IPS-NIHi7 (cell line): ENCODE data around the gene SORCS2.

Experiments used
- DNase-seq: peaks from one replicate; pipeline ENCODE4 v3.0.0; 2012; ENCODE audit warnings: mixed read lengths; ENCODE audit errors: extremely low spot score

SORCS2 gene

GRCh38 chr4:7412554-7412912, 220.2 kb downstream of the SORCS2 start:
- no peak for DNase-seq

DNA sequence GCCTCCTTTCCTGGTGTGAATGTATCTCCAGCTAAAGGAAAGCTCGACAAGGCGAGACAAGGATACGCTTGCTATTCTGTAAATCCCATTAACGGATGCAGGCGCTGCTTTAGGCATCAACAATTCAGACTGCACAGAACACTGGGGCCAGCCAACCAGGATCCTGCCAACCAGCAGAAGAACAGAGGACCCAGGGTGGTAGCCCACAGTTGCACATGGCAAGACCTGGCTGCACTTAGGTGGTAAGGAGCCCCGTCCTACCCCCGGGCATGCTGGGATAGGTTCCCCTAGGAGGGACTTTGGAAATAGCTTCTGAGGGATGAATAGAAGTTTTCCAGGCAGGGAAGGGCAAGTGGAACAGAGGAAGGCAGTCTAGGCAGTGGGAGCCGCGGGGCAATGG, 221.7 kb downstream of the SORCS2 start:
- DNase-seq: no peak

DNA sequence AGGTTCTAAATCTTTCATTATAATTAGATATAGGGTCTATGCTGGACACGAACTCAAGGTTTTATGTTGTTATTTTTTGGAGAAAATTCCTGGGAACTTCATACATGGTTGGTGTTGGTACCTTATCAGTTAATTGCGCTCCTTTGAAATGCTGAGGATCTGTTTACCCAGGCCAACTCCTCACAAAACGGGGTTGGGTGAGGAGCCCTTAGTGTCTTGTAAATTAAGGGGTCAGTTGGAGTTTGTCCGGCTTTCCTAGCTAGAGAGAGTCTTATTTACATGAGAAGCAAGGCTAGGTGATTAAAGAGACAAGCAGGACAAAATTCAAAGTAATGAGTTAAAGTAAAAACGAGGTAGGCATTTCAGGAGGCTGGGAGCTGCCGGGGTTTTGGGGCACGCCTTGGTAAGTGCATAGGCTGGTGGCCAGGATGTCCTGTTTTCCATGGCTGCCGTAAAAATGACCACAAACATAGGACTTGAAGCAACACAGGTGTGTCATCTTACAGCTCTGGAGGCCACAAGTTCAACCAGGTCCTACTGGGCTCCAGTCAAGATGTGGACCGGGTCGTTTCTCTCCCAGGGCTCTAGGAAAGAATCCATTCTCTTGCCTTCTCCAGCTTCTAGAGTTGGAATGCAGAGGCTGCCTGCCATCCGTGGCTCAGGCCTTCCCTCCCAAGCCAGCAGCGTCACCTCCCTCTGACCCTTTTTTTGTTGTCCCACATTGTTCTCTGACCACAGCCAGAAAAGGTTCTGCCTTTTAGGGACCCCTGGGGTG, 222.6 kb downstream of the SORCS2 start:
- no peak for DNase-seq

GRCh38 chr4:7415927-7416686, 223.8 kb downstream of the SORCS2 start:
- DNase-seq: no peak

- DNase-seq: no peak
Measured at GRCh38 chr4:7416745-7417432, 224.6 kb downstream of the SORCS2 start.

DNA sequence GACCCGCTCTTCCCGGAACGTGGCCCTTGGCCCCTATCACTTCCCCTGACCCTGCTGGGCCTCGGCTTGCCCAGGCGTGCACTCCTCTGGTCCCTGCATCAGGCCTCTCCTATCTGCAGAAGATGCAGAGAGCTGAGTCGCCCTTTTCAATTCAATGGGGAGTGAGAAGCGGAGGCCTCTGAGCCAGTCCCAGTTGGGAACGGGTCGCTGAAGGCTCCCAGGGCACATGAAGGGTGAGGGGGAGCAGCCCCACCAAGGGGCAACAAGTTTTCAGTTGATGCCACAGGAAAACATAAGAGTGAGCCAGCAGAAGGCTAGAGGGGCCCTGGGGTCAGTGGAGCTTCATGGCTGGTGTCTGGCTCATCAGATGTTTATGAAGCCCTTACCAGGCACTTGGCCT, 225.3 kb downstream of the SORCS2 start:
- no peak for DNase-seq

DNA sequence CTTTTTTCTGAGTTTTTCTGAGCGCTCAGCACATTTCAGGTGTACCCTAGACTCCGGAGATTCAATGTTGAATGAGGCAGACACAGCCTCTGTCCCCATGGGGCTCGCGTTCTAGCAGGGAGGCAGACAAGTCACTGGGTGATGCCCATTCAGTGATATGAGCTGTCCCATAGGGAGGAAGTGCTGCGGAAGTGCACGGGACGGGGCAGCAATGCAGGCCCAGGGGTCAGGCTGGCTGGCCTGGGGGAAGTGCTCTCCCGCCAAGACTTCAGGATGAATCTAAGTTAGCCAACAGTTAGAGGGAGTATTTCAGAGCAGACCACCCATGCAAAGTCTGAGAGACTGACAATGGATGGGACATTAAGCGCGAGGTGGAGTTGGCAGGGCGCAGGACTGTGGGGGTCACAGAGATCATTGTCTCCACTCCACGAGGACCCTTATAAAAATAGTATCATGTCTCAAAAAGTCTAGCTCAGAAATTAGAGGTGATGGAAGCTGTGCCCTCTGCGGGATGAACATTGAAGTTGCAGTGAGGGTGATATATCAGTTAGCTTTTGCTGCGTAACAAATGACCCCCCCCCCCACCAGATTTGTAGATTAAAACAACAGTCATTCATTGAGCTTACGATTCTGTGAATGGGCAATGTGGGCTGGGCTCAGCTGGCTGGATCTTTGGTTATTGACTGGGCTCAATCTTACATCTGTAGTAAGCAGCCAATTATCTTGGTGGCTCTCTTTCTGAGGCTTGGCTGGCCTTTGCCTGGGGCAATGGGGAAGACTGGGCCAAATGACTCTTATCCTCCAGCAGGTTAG, 226.0 kb downstream of the SORCS2 start:
- DNase-seq: no peak

GRCh38 chr4:7419961-7420660, 227.8 kb downstream of the SORCS2 start:
- DNase-seq: no peak

GRCh38 chr4:7420661-7421040, 228.3 kb downstream of the SORCS2 start:
- DNase-seq: no peak

DNA sequence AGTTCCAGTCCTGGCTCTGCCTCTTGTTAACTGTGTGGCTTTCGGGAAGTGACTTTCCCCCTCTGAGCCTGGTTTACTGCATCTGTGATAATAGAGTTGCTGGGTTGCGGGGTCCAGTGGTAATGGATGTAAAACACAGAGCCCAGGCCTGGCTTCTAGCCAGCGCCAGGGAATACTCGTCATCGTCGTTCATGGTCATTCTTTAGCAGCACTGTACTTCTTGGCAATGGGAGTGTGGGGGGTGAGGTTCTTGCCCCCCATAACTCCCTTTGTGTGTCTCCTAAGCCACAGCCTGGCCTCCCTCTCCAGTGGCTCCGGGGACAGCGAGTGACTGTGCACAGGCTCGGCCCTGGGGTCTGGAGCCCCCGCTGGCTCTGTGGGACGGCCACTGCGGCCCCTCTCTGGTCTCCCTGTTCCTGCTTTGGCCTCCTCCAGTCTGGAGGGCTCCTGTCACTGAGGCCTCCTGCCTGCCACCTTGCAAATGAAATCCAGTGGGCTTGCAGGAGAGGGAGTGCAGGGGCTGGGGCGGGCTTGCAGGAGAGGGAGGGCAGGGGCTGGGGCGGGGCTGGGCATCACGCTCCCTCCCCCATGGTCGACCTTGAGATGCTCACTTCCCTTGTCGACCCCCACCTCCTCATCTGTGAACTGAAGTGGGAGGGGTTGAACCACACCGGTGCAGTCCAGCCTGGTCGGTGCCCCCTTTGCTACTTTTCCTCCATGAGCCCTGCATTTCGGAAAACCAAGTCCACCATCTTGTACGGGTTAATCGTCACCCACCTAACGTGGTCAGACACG, 229.2 kb downstream of the SORCS2 start:
- no peak for DNase-seq

DNA sequence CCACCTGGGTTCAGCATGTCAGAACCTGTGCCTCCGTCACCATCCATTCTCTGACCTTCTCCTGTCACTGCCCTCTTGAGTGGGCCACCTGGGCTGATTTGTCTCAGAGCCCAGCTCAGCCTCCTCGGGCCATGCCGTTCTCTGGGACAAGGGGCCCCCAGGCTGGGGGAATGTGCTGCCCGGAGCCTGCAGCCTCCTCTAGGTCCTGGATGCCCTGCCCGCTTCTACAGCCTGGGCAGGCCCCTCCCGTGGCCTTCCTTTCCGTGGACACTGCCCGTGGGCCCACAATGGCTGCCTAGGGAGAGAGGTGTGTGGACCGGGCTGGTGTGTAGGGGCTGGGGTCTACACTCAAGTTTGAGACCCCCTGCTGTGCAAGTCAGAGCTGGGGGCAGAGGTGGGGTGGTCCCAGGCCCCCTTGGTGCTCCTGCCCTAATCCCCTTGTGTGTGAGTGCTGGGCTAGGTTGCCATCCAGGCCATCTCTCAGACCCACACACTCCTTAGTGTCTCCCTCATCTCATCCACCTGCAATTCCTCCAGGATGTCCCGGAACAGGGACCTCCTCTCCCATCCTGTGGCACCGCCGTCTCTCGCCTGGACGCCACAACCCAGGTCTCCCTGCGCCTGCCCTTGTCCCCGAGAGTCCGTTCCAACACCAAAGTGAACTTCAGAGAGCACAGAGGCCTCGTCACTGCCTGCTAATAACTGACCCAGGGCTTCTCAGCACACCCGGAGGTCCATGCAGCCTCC, 230.0 kb downstream of the SORCS2 start:
- no peak for DNase-seq

DNA sequence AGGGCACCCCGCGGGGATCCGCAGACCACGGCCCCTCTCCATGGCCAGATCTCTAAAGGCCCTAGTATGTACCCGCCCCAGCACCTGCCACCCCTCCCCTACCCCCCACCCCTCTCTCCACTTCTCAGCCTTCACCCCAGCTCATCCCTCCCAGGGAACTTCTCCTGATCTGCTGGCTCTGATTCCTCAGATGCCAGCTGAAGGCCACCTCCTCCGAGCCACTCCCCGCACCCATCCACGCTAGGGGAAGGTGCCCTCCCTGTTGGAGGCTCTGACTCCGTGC, 230.5 kb downstream of the SORCS2 start:
- DNase-seq: no peak

DNA sequence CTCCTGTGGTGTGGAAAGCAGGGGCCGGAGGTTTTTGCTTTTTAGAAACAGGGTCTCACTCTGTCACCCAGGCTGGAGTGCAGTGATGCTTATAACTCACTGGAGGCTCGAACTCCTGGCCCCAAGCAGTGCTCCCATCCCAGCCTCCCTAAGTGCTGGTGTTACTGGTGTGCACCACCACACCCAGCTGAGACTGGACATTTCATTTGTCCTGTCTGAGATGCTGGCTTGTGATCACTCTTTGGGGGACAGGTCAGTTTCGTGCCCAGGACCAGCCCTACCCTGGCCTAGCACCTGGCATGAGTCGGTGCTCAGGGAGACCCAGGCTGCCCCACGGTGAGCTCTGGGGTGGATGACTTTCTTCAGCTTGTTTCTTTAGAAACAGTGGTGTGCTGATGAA, 231.1 kb downstream of the SORCS2 start:
- DNase-seq: no peak

GRCh38 chr4:7423801-7424552, 231.6 kb downstream of the SORCS2 start:
- no peak for DNase-seq

GRCh38 chr4:7424553-7425111, 232.3 kb downstream of the SORCS2 start:
- no peak for DNase-seq

- DNase-seq: no peak
Measured at GRCh38 chr4:7425124-7425523, 232.8 kb downstream of the SORCS2 start.

DNA sequence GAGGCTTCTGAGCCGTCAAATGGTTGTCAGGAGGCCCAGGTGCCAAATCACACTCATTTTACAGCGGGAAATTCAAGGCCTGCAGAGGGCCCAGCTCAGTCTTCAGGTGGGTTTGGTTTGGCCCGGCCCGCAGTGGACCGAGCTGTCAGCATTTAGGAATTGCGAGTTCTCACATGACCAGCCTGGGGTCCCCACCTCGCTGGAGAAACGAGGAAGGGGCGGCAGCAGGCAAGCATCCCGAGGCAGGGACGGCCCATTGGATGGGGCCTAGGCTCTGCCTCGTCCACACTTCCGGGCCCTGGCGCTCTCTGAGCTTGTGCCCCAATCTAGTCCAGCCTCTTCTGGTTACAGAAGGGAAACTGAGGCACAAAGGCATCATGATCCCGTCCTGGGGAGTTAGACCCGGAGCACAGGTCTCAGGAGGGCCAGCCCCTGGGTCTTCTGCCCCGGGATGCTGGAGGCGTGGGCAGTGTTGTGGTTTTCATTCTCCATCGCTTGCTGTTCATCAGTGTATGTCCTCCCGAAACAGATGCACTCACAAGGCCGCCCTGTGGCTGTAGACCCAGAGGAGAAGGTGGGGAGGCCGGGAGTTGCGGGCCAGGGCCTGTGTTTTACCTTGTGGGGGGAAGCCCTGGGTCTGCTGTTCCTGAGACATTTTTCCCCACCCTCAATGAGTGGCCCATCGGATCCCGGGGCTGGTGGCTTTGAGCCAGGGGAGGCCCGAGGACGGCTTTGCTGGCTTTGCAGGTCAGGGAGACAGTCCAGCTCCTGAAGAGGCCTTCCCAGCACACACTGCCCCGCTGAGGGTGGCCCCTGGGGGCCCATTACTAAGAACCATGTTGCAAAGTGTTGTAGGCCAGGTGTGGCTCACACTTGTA, 233.5 kb downstream of the SORCS2 start:
- DNase-seq: no peak
